Measurements from ENCODE around the gene CAB39L.

Gene CAB39L

DNA sequence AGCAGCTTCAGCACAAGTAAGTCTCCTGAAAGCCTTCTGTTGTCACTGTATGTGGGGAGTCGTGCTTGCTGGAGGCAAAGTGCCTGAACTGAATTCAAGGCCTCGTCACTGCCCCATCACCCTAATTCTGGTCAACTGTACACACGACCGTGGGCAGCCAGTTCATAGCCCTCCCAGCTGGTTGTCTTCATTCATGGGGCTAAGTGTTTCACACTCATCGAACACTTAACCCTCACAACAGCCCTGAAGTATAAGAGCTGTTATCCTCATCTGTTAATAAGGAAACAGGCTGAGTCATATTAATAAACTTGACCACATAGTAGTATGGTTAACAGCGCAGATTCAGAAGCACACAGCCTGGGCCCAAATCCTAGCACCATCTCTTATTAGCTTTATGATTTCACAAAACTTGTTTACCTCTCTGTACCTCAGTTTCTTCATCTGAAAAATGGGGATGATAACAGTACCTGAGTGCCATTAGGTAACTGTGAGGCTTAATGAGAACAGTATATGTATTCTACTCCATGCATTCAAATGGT, 129.5 kb downstream of the CAB39L start:
- in situ Hi-C loops (cut with MboI; ENCODE audit: low sequenced_read_pairs): no loop called here

GRCh38 chr13:49311816-49312215, 132.0 kb downstream of the CAB39L start:
- in situ Hi-C loops (cut with MboI; ENCODE audit: low sequenced_read_pairs): no loop called here

GRCh38 chr13:49310251-49310650, 133.6 kb downstream of the CAB39L start:
- in situ Hi-C loops (cut with MboI; ENCODE audit: low sequenced_read_pairs): no loop called here

DNA sequence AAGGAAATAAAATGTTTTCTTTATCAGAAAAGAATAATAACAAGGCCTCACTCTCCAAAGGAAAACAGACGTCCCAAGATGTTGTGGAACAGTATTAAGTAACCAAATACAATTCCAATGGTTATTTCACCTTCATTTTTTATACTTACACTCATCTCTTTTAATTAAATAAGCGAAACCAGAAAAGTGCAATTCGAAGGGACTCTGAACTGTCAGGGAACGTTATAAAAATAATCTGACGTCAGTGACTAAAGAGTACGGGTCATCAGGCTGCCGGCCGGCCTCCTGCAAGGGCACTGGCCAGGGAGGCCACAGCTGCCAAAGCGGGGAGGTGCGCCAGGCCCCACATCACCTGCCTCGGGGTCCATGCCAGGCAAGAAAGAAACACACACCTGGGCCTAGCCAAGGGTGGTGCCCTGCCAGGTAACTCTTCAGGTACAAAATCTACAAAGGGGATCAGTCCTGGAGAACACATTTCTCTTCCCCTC, 134.9 kb downstream of the CAB39L start:
- in situ Hi-C loops (cut with MboI; ENCODE audit: low sequenced_read_pairs): no loop called here

- in situ Hi-C loops (cut with MboI; ENCODE audit: low sequenced_read_pairs): no loop called here
These were observed 135.6 kb downstream of the CAB39L start for GRCh38 chr13:49308097-49308875.

DNA sequence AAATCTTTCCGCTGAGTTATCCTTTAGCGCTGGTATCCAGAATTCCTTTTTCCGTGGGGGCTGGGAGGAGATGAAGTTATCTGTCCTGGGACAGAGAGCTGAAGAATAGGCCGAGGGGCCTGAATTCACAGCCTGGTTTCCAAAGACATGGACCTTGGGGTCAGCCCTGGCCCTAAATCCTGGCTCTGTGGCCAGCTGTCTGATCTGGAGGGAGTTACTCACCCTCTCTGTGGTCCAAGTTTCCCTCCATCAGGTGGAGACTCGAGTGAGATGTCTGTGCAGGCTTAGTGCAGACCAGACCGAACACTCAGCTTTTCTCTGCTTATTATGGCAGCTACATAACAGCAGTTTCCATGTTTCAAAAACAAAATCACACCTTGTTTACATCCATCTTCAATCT, 136.5 kb downstream of the CAB39L start:
- in situ Hi-C loops (cut with MboI; ENCODE audit: low sequenced_read_pairs): no loop called here

DNA sequence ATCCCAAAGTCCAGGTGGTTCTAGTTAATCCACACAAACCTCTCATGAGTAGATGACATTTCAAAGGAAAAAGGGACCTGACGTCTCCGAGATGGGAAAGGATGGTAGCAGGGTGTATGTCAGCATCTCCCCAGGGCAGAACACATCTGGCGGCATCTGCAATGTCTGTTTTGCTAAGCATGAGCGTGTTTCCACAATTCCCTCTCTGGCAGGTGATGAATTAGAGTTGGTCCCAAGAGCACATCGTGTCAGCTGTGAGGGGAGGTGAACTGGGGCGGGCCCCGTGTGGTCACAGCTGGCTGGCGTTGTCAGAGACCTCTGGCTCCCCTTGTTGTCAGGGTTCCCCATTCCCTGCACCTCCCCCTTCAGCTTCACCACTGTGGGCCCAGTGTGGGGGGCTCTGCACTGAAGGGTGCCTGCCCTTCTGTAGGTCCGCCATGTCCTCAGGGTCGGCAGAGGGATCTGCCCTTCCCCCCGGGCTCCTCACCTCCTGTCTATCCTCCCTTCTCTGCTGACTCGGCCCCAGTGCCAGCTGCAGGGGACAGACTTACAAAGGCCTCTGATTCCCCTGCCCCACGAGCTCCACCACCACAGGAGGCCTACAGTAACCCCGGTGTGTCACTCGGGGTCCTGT, 138.0 kb downstream of the CAB39L start:
- in situ Hi-C loops (cut with MboI; ENCODE audit: low sequenced_read_pairs): no loop called here

- in situ Hi-C loops (cut with MboI; ENCODE audit: low sequenced_read_pairs): no loop called here
These were observed 138.8 kb downstream of the CAB39L start for GRCh38 chr13:49304763-49305700.

GRCh38 chr13:49304356-49304755, 139.5 kb downstream of the CAB39L start:
- in situ Hi-C loops (cut with MboI; ENCODE audit: low sequenced_read_pairs): no loop called here

DNA sequence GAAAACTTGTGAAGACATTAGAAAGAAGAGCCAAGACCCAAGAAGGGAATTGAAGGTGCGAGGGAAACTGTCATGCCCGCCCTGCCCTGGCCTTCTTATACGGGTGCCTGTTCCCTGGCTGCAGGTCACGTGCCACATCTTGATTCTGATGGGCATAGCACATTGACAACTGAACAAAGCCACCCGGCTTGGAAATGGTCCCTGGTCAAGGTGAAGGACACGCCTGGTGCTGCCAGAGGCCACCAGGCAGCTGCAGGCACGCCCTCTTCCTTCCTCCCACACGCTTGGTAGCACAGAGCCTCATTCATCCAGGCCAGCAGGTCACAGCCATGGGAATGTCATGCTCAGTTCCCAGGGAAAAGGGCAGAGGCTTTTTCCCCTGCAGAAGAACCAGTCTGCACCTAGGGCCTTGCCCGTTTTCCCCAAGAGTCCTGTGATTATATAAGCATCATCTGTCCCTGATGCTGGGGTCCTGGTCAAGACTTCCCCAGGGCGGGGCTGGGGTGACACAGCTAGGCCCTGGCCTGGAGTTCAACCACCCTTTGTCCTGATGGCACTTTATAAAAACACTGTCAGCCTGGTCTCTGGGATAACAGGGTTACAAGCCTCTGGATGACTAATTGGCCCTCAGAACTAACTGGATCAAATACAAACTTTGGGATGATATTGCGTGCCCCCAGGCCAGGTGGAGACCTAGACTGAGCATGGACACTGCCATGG, 140.2 kb downstream of the CAB39L start:
- in situ Hi-C loops (cut with MboI; ENCODE audit: low sequenced_read_pairs): no loop called here

- in situ Hi-C loops (cut with MboI; ENCODE audit: low sequenced_read_pairs): no loop called here
These were observed 141.0 kb downstream of the CAB39L start for GRCh38 chr13:49302817-49303216.

DNA sequence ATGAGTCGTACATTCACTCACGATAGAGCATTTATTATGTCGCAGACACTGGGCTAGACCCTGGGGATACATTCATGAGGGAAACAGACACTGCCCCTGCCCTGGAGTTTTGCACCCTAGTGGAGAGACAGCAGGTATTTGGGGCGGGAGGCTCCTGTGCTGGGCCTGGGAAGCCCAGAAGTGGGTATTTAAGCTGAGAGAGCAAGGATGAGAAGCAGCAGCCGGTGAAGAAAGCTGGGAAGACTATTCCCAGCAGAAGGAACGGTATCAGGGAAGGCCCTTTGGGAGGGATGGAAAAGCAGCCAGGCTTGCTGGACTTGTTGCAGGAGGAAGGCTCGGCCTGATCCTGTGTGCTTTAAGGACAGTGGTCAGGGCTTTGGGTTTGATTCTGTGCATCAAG, 141.6 kb downstream of the CAB39L start:
- in situ Hi-C loops (cut with MboI; ENCODE audit: low sequenced_read_pairs): no loop called here

DNA sequence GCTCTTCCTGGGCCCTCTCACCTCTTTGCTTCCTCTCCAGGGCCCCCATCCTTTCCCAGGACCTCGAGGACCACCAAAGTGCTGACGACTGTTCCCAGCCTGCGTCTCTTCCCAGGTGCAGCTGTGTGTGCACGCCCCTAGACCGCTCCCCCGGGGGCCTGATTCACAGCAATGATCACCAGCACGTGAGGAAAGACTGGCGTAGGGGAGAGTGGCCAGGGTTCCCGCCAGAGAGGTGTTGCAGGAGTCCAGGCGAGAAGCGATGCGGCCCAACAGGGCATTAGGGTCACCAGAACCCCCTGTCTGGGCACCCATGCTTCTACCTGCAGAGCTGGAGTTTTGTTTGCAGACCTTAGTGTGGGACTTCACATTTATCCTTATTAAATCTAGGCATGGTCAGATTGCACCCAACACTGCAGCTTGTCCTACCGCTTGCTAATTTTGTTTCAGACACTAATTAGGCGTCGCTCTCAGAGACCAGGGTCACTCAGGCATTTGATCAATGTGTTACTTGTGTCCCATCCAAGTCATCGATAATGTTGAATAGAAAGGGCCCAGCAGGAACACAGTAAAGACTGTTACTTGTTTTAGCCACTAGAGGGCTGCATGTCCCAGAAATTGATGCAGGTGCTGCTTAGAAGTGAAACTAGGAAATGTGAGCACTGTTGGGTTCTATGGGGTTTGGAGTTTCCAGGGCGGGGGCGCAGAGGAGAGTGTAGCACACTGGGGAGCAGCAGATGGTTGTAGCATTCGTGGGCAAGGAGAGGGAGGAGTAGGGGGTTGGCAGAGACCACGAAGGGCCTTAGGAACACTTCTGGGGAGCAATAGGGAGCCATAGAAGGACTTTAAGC, 142.9 kb downstream of the CAB39L start:
- in situ Hi-C loops (cut with MboI; ENCODE audit: low sequenced_read_pairs): no loop called here

GRCh38 chr13:49300276-49300675, 143.6 kb downstream of the CAB39L start:
- in situ Hi-C loops (cut with MboI; ENCODE audit: low sequenced_read_pairs): no loop called here

GRCh38 chr13:49298903-49299605, 144.8 kb downstream of the CAB39L start:
- in situ Hi-C loops (cut with MboI; ENCODE audit: low sequenced_read_pairs): no loop called here

GRCh38 chr13:49298416-49298815, 145.4 kb downstream of the CAB39L start:
- in situ Hi-C loops (cut with MboI; ENCODE audit: low sequenced_read_pairs): no loop called here

DNA sequence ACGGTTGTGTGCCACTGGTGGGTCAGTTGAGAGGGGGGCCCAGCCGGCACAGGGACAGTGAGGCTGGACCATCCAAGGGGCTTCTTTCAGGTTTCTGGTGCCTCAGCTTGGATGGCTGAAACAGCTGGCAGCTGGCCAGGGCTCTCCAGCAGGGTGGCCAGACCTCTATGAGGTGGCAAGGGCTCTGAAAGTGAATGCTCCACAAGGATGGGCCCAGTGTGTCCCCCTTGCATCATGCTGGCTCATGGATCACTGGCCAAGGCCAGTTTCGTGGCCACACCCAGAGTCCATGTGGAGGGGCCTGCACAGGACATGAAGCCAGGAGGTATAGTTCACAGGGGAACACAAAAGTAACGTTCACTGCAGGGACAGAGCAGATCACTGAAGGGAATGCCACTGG, 146.5 kb downstream of the CAB39L start:
- in situ Hi-C loops (cut with MboI; ENCODE audit: low sequenced_read_pairs): no loop called here

- in situ Hi-C loops (cut with MboI; ENCODE audit: low sequenced_read_pairs): no loop called here
These were observed 147.2 kb downstream of the CAB39L start for GRCh38 chr13:49296659-49297058.

DNA sequence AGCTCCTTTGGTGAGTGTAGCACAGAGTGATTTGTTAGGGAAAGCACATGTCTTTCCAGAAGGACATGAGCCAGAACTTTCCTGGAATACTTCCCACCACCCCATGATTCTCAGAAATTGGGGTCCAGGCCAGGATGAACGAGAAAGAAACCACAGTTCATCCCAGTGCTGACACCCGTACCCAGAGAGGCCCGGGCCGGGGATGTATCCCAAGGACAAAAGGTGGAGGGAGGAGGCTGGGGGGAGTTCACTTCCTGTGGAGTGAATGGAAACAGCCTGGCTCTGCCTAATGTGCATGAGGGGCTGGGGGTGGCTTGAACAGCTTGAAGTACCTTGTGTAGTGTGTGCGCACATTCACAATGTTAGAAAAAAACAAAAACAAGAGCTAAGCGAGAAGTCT, 148.6 kb downstream of the CAB39L start:
- in situ Hi-C loops (cut with MboI; ENCODE audit: low sequenced_read_pairs): no loop called here

All from hTERT RPE-1 (cell line).